ENCODE results near the gene SPACA6. TPM values are rescaled to one million over a fixed set of nuclear protein-coding genes. Genes with fewer than 3 reads are reported as not detected.

Gene SPACA6
- total and polyA plus RNA-seq, 4 donors = 0.92 to 2.5 (median 1.3) TPM

DNA sequence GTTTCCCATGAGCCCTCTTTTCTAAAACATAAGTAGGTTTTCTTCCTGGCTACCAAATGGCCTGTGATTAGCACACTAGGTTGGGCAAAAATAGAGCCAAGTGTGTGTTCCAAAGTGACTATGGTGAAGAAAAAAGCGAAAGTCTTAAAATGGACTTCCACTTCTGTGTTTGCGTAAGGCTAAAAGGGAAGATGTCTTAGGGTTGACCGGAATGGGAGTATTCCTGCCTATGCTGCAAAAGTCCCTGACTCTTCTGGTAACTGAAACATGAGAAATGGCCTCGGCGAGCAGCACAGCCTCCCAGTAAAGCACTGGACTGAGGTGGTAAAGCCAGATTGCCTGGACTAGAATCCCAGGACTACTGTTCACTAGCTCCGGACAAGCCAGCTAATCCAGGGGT, 61.0 kb downstream of the SPACA6 start:
- H3K27me3 ChIP-seq (ENCODE audit: control insufficient read depth in 4 of 4, insufficient read depth in 4 of 4, low read length in 3 of 4) = no peaks in the 10 kb centered on the region
- H3K9me3 ChIP-seq (ENCODE audit: control insufficient read depth in 4 of 4, low read length in 3 of 4) = peaks cover 0 to 3% (median 1%) of the 10 kb centered on the region in 4 donors
- WGBS = 81% methylated on average over 6 of the region's 6 CpGs
- no peak overlapping the region for H3K9ac ChIP-seq (ENCODE audit: low read depth in 1 of 2, low read length in 2 of 2)
- H3K4me3 ChIP-seq (ENCODE audit: low read depth in 1 of 3, low read length in 3 of 3) = no peak overlapping the region
- H3K4me1 ChIP-seq (ENCODE audit: control insufficient read depth in 4 of 4, insufficient read depth in 4 of 4, low read length in 3 of 4) = peaks cover 0 to 2% (median 0%) of the 10 kb centered on the region in 4 donors
- H3K27ac ChIP-seq (ENCODE audit: low read depth in 1 of 2, low read length in 2 of 2) = peak overlapping the region in 1 of 2 donors; percentile 50
- DNase-seq (ENCODE audit: low spot score) = no peak
- TF ChIP-seq FOXA2 (IDR thresholded peaks at IDR 0.05) (no peak), TAF1 (conservative IDR thresholded peaks at IDR 0.05) (no peak), GABPA (IDR thresholded peaks at IDR 0.05 in 1 of 2, conservative IDR thresholded peaks at IDR 0.05 in 1 of 2) (no peak), RXRA (IDR thresholded peaks at IDR 0.05) (no peak), EGR1 (IDR thresholded peaks at IDR 0.05; ENCODE audit: low read depth in 2 of 2) (no peak), RAD21 (IDR thresholded peaks at IDR 0.05) (no peak), SP1 (IDR thresholded peaks at IDR 0.05) (no peak), HNF4A (conservative IDR thresholded peaks at IDR 0.05) (no peak), JUND (IDR thresholded peaks at IDR 0.05) (no peak), FOXA1 (IDR thresholded peaks at IDR 0.05) (no peak), HNF4G (IDR thresholded peaks at IDR 0.05) (no peak)
- TF ChIP-seq, protein P1, sequence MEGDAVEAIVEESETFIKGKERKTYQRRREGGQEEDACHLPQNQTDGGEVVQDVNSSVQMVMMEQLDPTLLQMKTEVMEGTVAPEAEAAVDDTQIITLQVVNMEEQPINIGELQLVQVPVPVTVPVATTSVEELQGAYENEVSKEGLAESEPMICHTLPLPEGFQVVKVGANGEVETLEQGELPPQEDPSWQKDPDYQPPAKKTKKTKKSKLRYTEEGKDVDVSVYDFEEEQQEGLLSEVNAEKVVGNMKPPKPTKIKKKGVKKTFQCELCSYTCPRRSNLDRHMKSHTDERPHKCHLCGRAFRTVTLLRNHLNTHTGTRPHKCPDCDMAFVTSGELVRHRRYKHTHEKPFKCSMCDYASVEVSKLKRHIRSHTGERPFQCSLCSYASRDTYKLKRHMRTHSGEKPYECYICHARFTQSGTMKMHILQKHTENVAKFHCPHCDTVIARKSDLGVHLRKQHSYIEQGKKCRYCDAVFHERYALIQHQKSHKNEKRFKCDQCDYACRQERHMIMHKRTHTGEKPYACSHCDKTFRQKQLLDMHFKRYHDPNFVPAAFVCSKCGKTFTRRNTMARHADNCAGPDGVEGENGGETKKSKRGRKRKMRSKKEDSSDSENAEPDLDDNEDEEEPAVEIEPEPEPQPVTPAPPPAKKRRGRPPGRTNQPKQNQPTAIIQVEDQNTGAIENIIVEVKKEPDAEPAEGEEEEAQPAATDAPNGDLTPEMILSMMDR (IDR thresholded peaks at IDR 0.05; ENCODE audit: low read depth, low read length, missing input control) = no peak
- TF ChIP-seq, protein P2, sequence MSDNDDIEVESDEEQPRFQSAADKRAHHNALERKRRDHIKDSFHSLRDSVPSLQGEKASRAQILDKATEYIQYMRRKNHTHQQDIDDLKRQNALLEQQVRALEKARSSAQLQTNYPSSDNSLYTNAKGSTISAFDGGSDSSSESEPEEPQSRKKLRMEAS (IDR thresholded peaks at IDR 0.05) = no peak
- TF ChIP-seq, protein P3, sequence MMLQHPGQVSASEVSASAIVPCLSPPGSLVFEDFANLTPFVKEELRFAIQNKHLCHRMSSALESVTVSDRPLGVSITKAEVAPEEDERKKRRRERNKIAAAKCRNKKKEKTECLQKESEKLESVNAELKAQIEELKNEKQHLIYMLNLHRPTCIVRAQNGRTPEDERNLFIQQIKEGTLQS (IDR thresholded peaks at IDR 0.05) = no peak
- TF ChIP-seq, protein P4, sequence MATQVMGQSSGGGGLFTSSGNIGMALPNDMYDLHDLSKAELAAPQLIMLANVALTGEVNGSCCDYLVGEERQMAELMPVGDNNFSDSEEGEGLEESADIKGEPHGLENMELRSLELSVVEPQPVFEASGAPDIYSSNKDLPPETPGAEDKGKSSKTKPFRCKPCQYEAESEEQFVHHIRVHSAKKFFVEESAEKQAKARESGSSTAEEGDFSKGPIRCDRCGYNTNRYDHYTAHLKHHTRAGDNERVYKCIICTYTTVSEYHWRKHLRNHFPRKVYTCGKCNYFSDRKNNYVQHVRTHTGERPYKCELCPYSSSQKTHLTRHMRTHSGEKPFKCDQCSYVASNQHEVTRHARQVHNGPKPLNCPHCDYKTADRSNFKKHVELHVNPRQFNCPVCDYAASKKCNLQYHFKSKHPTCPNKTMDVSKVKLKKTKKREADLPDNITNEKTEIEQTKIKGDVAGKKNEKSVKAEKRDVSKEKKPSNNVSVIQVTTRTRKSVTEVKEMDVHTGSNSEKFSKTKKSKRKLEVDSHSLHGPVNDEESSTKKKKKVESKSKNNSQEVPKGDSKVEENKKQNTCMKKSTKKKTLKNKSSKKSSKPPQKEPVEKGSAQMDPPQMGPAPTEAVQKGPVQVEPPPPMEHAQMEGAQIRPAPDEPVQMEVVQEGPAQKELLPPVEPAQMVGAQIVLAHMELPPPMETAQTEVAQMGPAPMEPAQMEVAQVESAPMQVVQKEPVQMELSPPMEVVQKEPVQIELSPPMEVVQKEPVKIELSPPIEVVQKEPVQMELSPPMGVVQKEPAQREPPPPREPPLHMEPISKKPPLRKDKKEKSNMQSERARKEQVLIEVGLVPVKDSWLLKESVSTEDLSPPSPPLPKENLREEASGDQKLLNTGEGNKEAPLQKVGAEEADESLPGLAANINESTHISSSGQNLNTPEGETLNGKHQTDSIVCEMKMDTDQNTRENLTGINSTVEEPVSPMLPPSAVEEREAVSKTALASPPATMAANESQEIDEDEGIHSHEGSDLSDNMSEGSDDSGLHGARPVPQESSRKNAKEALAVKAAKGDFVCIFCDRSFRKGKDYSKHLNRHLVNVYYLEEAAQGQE (IDR thresholded peaks at IDR 0.05) = no peak
- H3K36me3 ChIP-seq (ENCODE audit: control insufficient read depth in 4 of 4, insufficient read depth in 3 of 4, low read depth in 1 of 4, low read length in 3 of 4) = no peaks in the 10 kb centered on the region

DNA sequence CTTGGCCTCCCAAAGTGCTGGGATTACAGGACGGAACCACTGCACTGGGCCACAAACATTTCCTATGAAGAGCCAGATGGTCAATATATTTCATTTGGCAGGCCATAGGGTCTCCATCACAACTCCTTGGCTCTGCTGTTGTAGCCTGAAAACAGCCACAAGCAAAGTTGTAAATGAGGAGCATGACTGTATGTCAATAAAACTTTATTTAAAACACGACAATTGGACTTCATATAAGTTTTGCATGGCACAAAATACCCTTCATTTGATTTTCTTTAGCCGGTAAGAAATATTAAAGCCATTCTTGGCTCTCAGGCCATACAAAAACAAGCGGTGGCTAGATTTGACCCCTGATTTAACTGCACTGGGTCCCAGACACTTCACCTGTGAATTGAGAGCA, 61.6 kb downstream of the SPACA6 start:
- H3K9me3 ChIP-seq (ENCODE audit: control insufficient read depth in 4 of 4, low read length in 3 of 4) = peaks cover 0 to 3% (median 1%) of the 10 kb centered on the region in 4 donors
- no peaks in the 10 kb centered on the region for H3K27me3 ChIP-seq (ENCODE audit: control insufficient read depth in 4 of 4, insufficient read depth in 4 of 4, low read length in 3 of 4)
- H3K4me3 ChIP-seq (ENCODE audit: low read depth in 1 of 3, low read length in 3 of 3) = no peak overlapping the region
- peaks cover 0 to 2% (median 0%) of the 10 kb centered on the region in 4 donors for H3K4me1 ChIP-seq (ENCODE audit: control insufficient read depth in 4 of 4, insufficient read depth in 4 of 4, low read length in 3 of 4)
- H3K9ac ChIP-seq (ENCODE audit: low read depth in 1 of 2, low read length in 2 of 2) = no peak overlapping the region
- no peak for DNase-seq (ENCODE audit: low spot score)
- no peak for TF ChIP-seq EGR1 (IDR thresholded peaks at IDR 0.05; ENCODE audit: low read depth in 2 of 2)
- TF ChIP-seq GABPA (IDR thresholded peaks at IDR 0.05 in 1 of 2, conservative IDR thresholded peaks at IDR 0.05 in 1 of 2) = no peak
- TF ChIP-seq, protein P2 (IDR thresholded peaks at IDR 0.05) = no peak
- TF ChIP-seq JUND (IDR thresholded peaks at IDR 0.05) = no peak
- TF ChIP-seq, protein P5, sequence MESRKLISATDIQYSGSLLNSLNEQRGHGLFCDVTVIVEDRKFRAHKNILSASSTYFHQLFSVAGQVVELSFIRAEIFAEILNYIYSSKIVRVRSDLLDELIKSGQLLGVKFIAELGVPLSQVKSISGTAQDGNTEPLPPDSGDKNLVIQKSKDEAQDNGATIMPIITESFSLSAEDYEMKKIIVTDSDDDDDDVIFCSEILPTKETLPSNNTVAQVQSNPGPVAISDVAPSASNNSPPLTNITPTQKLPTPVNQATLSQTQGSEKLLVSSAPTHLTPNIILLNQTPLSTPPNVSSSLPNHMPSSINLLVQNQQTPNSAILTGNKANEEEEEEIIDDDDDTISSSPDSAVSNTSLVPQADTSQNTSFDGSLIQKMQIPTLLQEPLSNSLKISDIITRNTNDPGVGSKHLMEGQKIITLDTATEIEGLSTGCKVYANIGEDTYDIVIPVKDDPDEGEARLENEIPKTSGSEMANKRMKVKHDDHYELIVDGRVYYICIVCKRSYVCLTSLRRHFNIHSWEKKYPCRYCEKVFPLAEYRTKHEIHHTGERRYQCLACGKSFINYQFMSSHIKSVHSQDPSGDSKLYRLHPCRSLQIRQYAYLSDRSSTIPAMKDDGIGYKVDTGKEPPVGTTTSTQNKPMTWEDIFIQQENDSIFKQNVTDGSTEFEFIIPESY (IDR thresholded peaks at IDR 0.05) = no peak
- no peak for TF ChIP-seq FOXA1 (IDR thresholded peaks at IDR 0.05)
- H3K36me3 ChIP-seq (ENCODE audit: control insufficient read depth in 4 of 4, insufficient read depth in 3 of 4, low read depth in 1 of 4, low read length in 3 of 4) = no peaks in the 10 kb centered on the region
- WGBS = 74% methylated on average over 4 of the region's 4 CpGs
- peak overlapping the region; percentile 41 to 50 for H3K27ac ChIP-seq (ENCODE audit: low read depth in 1 of 2, low read length in 2 of 2)
